Stimulated activated CD8-positive, alpha-beta memory T cell treated with anti-CD3 and anti-CD28 coated beads, Interleukin-4, amount 100 ng/mL, for 1 hour (primary cell): ENCODE results near the gene UGT1A10.

Experiments used
- DNase-seq, 2 donors: peaks; one replicate each; pipeline ENCODE4 v3.0.0-alpha.2; 2020; ENCODE audit warnings: low read depth in 2 of 2, low spot score in 1 of 2

UGT1A10 gene

GRCh38 chr2:233819884-233820773 lies 183.9 kb downstream of the UGT1A10 start:
- no peak for DNase-seq

GRCh38 chr2:233820774-233821105 lies 184.5 kb downstream of the UGT1A10 start:
- no peak for DNase-seq

- DNase-seq: no peak
These were observed 184.9 kb downstream of the UGT1A10 start for GRCh38 chr2:233821196-233821595.

- DNase-seq: no peak
These were observed 185.5 kb downstream of the UGT1A10 start for GRCh38 chr2:233821709-233822100.

- DNase-seq: no peak
These were observed 186.0 kb downstream of the UGT1A10 start for GRCh38 chr2:233822101-233822771.
